ENCODE results near the gene NANOS1.

DNA sequence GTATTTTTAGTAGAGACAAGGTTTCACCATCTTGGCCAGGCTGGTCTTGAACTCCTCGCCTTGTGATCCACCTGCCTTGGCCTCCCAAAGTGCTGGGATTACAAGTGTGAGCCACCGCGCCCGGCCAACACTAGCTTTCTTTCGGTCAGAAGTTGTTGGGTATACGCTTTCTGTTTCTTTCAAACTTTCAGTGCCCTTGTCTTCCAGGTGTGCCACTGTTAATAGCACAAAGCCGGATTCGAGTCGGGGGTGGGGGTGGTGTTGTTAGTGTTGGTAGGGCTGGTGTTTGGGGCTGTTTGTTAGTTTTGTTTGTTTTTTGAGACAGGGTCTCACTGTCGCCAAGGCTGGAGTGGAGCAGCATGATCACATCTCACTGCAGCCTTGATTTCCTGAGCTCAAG, 33.8 kb upstream of the NANOS1 start:
- TF ChIP-seq, protein P1, sequence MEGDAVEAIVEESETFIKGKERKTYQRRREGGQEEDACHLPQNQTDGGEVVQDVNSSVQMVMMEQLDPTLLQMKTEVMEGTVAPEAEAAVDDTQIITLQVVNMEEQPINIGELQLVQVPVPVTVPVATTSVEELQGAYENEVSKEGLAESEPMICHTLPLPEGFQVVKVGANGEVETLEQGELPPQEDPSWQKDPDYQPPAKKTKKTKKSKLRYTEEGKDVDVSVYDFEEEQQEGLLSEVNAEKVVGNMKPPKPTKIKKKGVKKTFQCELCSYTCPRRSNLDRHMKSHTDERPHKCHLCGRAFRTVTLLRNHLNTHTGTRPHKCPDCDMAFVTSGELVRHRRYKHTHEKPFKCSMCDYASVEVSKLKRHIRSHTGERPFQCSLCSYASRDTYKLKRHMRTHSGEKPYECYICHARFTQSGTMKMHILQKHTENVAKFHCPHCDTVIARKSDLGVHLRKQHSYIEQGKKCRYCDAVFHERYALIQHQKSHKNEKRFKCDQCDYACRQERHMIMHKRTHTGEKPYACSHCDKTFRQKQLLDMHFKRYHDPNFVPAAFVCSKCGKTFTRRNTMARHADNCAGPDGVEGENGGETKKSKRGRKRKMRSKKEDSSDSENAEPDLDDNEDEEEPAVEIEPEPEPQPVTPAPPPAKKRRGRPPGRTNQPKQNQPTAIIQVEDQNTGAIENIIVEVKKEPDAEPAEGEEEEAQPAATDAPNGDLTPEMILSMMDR (IDR thresholded peaks at IDR 0.05): no peak
- no peak for TF ChIP-seq POLR2AphosphoS5 (IDR thresholded peaks at IDR 0.05; ENCODE audit: insufficient read depth in 1 of 2, low read depth in 1 of 2)
